PC-3 (cell line): Measurements from ENCODE around the gene DSTN. TPM values are rescaled to one million over a fixed set of nuclear protein-coding genes. Genes with fewer than 3 reads are reported as not detected.
A peak's percentile ranks its signal among the peaks of the same experiment; 100 is the strongest.

ENCODE experiments used
- ATAC-seq: fragments of 200-7000 bp; cut with Tn5 transposase; 2 replicates; pipeline ENCODE4 v1.9.1; 2020; ENCODE audit warnings: mild to moderate bottlenecking, moderate library complexity
- BruUV-seq: library from RNA; stranded (reverse); fragments of 400-500 nt; replicated peaks from 2 replicates; lab custom pipeline; 2021; lab: Mats Ljungman, UMichigan
- CTCF ChIA-PET: fragments of 300-600 bp; sonication (Branson Sonifier 250); formaldehyde crosslinking; loops from one replicate; lab custom pipeline; 2022; ENCODE audit warnings: antibody characterized with exemption; lab: Charles Lee
- POLR2A ChIA-PET: fragments of 300-600 bp; sonication (Branson Sonifier 250); formaldehyde crosslinking; loops from one replicate; lab custom pipeline; 2022; ENCODE audit warnings: antibody characterized with exemption; ENCODE audit not compliant: unreplicated experiment; lab: Charles Lee
- DNase-seq: peaks from one replicate; pipeline ENCODE4 v3.0.0-alpha.2; 2015
- H2AFZ ChIP-seq: fragments of 300-600 bp; sonication (generic); 2 replicates; pipeline ENCODE4 v1.6.0; 2016; ENCODE audit warnings: antibody characterized with exemption, low read length
- H3F3A ChIP-seq: fragments of 300-600 bp; sonication (generic); one replicate; pipeline ENCODE4 v1.6.0; 2017; ENCODE audit warnings: antibody characterized with exemption, low read length, control low read depth, mild to moderate bottlenecking; ENCODE audit not compliant: unreplicated experiment
- H3K27ac ChIP-seq: fragments of 300-600 bp; sonication (generic); 2 replicates; pipeline ENCODE4 v1.5.1; 2016; ENCODE audit warnings: mild to moderate bottlenecking, low read length
- H3K27me3 ChIP-seq: fragments of 300-600 bp; sonication (generic); 2 replicates; pipeline ENCODE4 v1.6.1; 2016; ENCODE audit warnings: low read length, mixed read lengths
- H3K36me3 ChIP-seq: fragments of 300-600 bp; sonication (generic); 2 replicates; pipeline ENCODE4 v1.6.1; 2016; ENCODE audit warnings: low read depth, mixed run types, low read length, mixed read lengths
- H3K4me1 ChIP-seq: fragments of 300-600 bp; sonication (generic); 2 replicates; pipeline ENCODE4 v1.5.1; 2016; ENCODE audit warnings: low read length; ENCODE audit not compliant: insufficient read depth
- H3K4me2 ChIP-seq: fragments of 300-600 bp; sonication (generic); 2 replicates; pipeline ENCODE4 v1.6.0; 2016; ENCODE audit warnings: low read length
- H3K4me3 ChIP-seq: fragments of 300-600 bp; sonication (generic); 2 replicates; pipeline ENCODE4 v1.5.1; 2016; ENCODE audit warnings: mild to moderate bottlenecking, low read length, mixed read lengths
- H3K79me2 ChIP-seq: fragments of 300-600 bp; sonication (generic); 2 replicates; pipeline ENCODE4 v1.6.1; 2017; ENCODE audit warnings: low read length, mixed read lengths
- H3K9ac ChIP-seq: fragments of 300-600 bp; sonication (generic); 2 replicates; pipeline ENCODE4 v1.6.0; 2016; ENCODE audit warnings: mild to moderate bottlenecking, low read length
- H3K9me2 ChIP-seq: fragments of 300-600 bp; sonication (generic); replicated peaks from 2 replicates; pipeline ENCODE4 v1.6.1; 2016; ENCODE audit warnings: mixed run types, low read length, mixed read lengths
- H3K9me3 ChIP-seq: fragments of 300-600 bp; sonication (generic); 2 replicates; pipeline ENCODE4 v1.6.1; 2016; ENCODE audit warnings: low read length, mixed read lengths
- H4K20me1 ChIP-seq: fragments of 300-600 bp; sonication (generic); 2 replicates; pipeline ENCODE4 v1.6.1; 2016; ENCODE audit warnings: low read length, mixed read lengths
- EZH2 ChIP-seq: fragments of 300-600 bp; sonication (generic); IDR thresholded peaks from one replicate; pipeline ENCODE4 v1.6.1; 2017; ENCODE audit warnings: antibody characterized with exemption, mild to moderate bottlenecking, low read length; ENCODE audit not compliant: unreplicated experiment
- EZH2phosphoT487 ChIP-seq: fragments of 300-600 bp; sonication (generic); IDR thresholded peaks from 2 replicates; pipeline ENCODE4 v1.6.1; 2018; ENCODE audit warnings: mild to moderate bottlenecking, antibody characterized with exemption, low read length, borderline replicate concordance
- intact Hi-C: fragments of 100-400 bp; cut with micrococcal nuclease; formaldehyde crosslinking; loops from 2 replicates; pipeline ENCODE4 v1.9.0; 2023
- total RNA-seq: library from RNA; depleted of rRNA; stranded (reverse); fragments of >200 nt; gene quantifications from 2 replicates; pipeline ENCODE4 v1.2.3, GENCODE V29; 2014
- TF ChIP-seq, protein P1 (sequence below): fragments of 300-600 bp; sonication (generic); conservative IDR thresholded peaks from 2 replicates; pipeline ENCODE4 v1.5.1; 2017; ENCODE audit warnings: antibody characterized with exemption, low read depth, mild to moderate bottlenecking, low read length

DSTN gene
- total RNA-seq, 1 experiment from 2014 or later, result 182 TPM

GRCh38 chr20:17556837-17557674 is 12.8 kb upstream of the DSTN start:
- H3K27ac ChIP-seq, result peak overlapping the region; percentile 98
- ChIA-PET POLR2A (interaction anchor here (0.5 to 2.4 kb wide), 4 partner anchors 13 to 732 kb away, joined by 3 to 26 read pairs (median 4); partner anchors contain the start of gene DSTN), CTCF (interaction anchor here (0.6 to 0.7 kb wide), 2 partner anchors 13 to 26 kb away, joined by 3 to 8 read pairs; partner anchors contain the start of genes BFSP1 and DSTN)
- ATAC-seq (peak; percentile 51), DNase-seq (peak; percentile 84)
- BruUV-seq, result no TSS peak
- H3F3A ChIP-seq, result peaks cover 14% of the 10 kb centered on the region
- no peaks in the 10 kb centered on the region for H3K36me3 ChIP-seq
- H3K79me2 ChIP-seq, result no peaks in the 10 kb centered on the region
- H2AFZ ChIP-seq, result 0 out of 2 replicates have a peak overlapping the region, but pooled peaks have one; percentile 18
- H3K9ac ChIP-seq, result peak overlapping the region; percentile 95
- no peaks in the 10 kb centered on the region for H3K27me3 ChIP-seq
- TF ChIP-seq, protein P1, sequence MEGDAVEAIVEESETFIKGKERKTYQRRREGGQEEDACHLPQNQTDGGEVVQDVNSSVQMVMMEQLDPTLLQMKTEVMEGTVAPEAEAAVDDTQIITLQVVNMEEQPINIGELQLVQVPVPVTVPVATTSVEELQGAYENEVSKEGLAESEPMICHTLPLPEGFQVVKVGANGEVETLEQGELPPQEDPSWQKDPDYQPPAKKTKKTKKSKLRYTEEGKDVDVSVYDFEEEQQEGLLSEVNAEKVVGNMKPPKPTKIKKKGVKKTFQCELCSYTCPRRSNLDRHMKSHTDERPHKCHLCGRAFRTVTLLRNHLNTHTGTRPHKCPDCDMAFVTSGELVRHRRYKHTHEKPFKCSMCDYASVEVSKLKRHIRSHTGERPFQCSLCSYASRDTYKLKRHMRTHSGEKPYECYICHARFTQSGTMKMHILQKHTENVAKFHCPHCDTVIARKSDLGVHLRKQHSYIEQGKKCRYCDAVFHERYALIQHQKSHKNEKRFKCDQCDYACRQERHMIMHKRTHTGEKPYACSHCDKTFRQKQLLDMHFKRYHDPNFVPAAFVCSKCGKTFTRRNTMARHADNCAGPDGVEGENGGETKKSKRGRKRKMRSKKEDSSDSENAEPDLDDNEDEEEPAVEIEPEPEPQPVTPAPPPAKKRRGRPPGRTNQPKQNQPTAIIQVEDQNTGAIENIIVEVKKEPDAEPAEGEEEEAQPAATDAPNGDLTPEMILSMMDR, result no peak
- no peak for TF ChIP-seq EZH2phosphoT487
- H4K20me1 ChIP-seq, result no peaks in the 10 kb centered on the region
- H3K4me1 ChIP-seq, result peaks cover 45% of the 10 kb centered on the region
- peak overlapping the region; percentile 88 for H3K4me2 ChIP-seq
- no peaks in the 10 kb centered on the region for H3K9me3 ChIP-seq
- peak overlapping the region; percentile 64 for H3K4me3 ChIP-seq
- no peaks in the 10 kb centered on the region for H3K9me2 ChIP-seq
- intact Hi-C loops, result loop anchor here (1.0 to 5.0 kb wide), 2 partner anchors 20 to 695 kb away; no protein-coding TSS in a partner anchor

GRCh38 chr20:17557675-17558006 is 12.2 kb upstream of the DSTN start:
- H3K4me2 ChIP-seq, result peak overlapping the region; percentile 88
- H3K79me2 ChIP-seq, result no peaks in the 10 kb centered on the region
- H4K20me1 ChIP-seq, result no peaks in the 10 kb centered on the region
- ATAC-seq (peak; percentile 57), DNase-seq (peak; percentile 96)
- H3K9me2 ChIP-seq, result no peaks in the 10 kb centered on the region
- 0 out of 2 replicates have a peak overlapping the region, but pooled peaks have one; percentile 18 for H2AFZ ChIP-seq
- peak overlapping the region; percentile 64 for H3K4me3 ChIP-seq
- H3K9me3 ChIP-seq, result no peaks in the 10 kb centered on the region
- no peaks in the 10 kb centered on the region for H3K27me3 ChIP-seq
- H3K4me1 ChIP-seq, result peaks cover 46% of the 10 kb centered on the region
- H3K36me3 ChIP-seq, result no peaks in the 10 kb centered on the region
- BruUV-seq, result no TSS peak
- intact Hi-C loops, result loop anchor here (1.0 to 5.0 kb wide), 4 partner anchors 12 to 695 kb away; partner anchors contain the start of gene SNX5
- TF ChIP-seq EZH2 (no peak), EZH2phosphoT487 (no peak)
- TF ChIP-seq, protein P1, result no peak
- H3F3A ChIP-seq, result peaks cover 14% of the 10 kb centered on the region
- H3K27ac ChIP-seq, result peak overlapping the region; percentile 98
- CTCF ChIA-PET, result interaction anchor here (0.7 kb wide), 1 partner anchor 12 kb away, joined by 3 read pairs; the partner anchor contains the start of gene DSTN
- peak overlapping the region; percentile 95 for H3K9ac ChIP-seq
- POLR2A ChIA-PET, result interaction anchor here (0.5 to 2.4 kb wide), 2 partner anchors 12 to 731 kb away, joined by 3 to 26 read pairs; partner anchors contain the start of gene DSTN
